Measurements from ENCODE around the gene ABHD4. TPM values are rescaled to one million over a fixed set of nuclear protein-coding genes. Genes with fewer than 3 reads are reported as not detected.

ABHD4 gene
- total RNA-seq, 1 donor from 2014 or later: 77.2 TPM

Other genes with a start within 250 kb of the ABHD4 start
- gene DAD1, start 9.1 kb upstream of the ABHD4 start, total RNA-seq: 235 TPM
- gene OR6J1, start 46.1 kb downstream of the ABHD4 start, total RNA-seq: not detected
- gene OXA1L, start 168.4 kb downstream of the ABHD4 start, total RNA-seq: 114 TPM
- gene SLC7A7, start 217.1 kb downstream of the ABHD4 start, total RNA-seq: 72.7 TPM
- 85.1 TPM for gene MRPL52, start 231.6 kb downstream of the ABHD4 start, total RNA-seq
- 222 TPM for gene MMP14, start 238.3 kb downstream of the ABHD4 start, total RNA-seq